SK-N-MC (cell line): ENCODE results near the gene ZNF831.

Experiments
- EZH2 ChIP-seq: fragments of 200-600 bp; sonication (generic); IDR thresholded peaks from one replicate; pipeline ENCODE4 v1.6.1; 2017; ENCODE audit warnings: antibody characterized with exemption
- FOXP2 ChIP-seq: optimal IDR thresholded peaks from 2 replicates; pipeline ENCODE3; 2011; ENCODE audit warnings: mild to moderate bottlenecking, moderate library complexity; ENCODE audit not compliant: insufficient read depth; ENCODE audit errors: extremely low read length, control extremely low read depth
- POLR2AphosphoS5 ChIP-seq: IDR thresholded peaks from 2 replicates; pipeline ENCODE4 v1.6.1; 2012; ENCODE audit warnings: mild to moderate bottlenecking, low read depth, low read length, borderline replicate concordance

GRCh38 chr20:59179988-59180387 is 16.4 kb downstream of the ZNF831 start:
- TF ChIP-seq EZH2 (no peak), POLR2AphosphoS5 (no peak), FOXP2 (no peak)
